ENCODE data around the gene CASK.

CASK gene

DNA sequence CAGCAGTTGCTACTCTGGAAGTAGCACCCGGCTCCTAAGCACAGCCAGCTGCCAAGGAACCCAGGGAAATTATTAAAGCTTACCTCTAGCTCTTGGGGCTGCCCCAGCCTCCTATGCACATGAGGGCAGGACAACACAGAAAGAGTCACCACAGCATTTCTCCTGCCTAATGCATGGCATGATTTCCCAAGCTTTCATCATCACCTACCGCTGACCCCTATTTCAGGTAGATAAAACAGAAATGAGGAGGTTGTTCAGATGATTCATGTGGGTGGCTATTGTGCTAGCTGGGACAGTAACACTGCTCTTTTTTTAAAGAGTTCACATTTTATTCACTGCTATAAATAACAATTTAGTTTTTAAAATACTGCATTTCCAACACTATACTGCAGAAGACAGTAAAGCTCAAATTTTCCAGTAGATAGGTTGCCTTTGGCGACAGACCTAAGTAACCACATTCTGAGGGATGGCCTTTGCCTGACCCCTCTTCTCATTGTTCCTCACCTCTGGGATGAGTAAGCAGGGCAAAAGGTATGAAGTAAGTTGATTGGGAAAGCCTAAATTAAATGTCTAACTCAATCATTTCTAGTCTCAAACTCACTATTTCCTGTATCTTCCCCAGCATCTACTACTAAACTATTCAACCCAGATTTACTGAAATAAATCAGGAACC lies 16.7 kb downstream of the CASK start:
- no peak for DNase-seq

DNA sequence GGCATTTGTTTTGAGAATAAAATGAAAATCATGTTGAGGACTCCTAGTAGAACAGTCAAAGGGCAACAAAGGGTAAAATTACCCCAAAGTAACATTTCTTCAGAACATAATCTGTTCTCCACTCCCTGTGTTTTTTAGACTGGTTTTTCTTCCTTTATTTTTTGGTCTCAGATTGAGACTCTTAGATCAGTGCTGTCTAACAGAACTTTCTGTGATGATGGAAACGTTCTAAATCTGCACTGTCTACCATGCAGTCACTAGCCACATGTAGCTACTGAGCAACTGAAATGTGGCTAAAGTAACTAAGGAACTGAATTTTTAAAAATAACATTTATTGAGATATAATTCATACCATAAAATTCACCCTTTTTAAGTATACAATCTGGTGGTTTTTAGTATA lies 19.8 kb downstream of the CASK start:
- no peak for DNase-seq

DNA sequence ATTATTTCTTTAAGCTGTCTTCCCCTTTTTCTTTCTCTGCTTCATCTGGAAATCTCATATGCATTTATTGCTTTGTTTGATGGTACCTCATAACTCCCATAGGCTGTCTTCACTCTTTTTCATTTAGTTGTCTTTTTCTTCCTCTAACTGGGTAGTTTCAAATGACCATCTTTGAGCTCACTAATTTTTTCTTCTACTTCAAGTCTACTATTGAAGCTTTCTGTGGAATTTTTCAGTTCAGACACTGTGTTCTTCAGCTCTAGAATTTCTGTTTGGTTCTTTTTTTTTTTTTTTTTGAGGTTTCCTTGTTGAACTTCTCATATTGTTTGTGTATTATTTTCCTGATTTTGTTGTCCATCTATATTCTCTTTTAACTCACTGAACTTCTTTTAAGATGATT lies 23.0 kb downstream of the CASK start:
- DNase-seq = no peak

DNA sequence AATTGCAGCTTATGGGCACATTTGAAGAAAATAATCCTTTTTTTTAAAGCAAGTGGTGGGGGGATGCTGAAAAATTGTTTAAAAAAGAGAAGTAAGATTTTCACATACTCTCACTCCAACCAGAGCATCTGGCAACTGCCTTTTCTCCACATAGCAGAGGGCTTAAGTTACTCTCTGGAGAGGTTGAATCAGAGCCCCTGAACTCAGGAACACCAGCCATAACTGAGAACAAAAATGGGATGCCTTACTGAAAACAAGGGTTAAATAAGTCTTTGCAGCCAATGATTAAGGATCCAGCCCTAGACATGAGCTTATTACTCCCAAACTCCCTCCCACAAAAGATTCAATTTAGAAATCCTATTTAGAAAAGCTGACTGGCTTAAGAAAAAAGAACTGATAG lies 27.5 kb downstream of the CASK start:
- DNase-seq = no peak

DNA sequence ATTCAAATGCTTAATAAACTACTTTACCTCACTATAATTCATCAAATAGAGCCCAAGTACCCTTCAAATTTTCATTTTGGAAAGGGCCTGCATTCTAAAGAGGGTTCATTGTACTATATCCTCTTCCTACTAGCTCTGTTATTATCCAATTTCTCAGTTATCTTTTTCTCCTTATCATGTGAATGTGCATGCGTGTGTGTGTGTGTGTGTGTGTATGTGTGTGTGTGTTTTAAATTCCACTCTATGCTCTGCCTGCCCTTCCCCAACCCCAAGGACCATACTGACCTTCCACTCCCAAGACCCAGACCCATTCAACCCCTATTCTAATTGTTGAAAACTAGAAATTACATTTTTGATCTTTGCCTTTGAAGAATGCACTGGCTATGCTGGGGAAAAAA lies 33.3 kb downstream of the CASK start:
- no peak for DNase-seq

DNA sequence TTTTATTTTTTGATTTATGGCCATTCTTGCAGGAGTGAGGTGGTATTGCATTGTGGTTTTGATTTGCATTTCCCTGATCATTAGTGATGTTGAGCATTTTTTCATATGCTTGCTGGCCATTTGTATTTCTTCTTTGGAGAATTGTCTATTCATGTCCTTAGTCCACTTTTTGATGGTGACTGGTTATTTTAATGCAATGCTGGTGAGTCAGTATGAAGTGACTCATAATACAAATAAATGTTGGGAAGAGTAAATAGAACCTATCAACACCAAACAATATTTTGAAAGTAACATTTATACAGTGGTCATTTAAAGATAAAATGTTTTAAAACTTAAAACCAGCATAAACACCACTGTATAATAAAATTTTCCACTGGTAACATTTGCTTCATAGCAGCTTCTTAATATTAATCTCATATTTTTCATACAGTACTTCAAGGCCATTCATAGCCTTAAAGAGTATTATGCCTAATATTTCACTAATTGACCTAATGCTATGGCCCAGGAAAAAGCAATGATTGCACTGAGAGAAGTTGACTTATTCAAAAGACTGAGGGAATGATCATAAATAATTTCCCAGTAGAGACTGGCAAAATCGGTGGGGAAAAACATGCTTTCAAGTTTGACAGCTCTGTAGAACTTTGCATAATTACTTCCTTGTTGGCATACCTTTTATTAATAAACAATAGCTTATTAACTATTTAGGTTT lies 33.9 kb downstream of the CASK start:
- DNase-seq = no peak

DNA sequence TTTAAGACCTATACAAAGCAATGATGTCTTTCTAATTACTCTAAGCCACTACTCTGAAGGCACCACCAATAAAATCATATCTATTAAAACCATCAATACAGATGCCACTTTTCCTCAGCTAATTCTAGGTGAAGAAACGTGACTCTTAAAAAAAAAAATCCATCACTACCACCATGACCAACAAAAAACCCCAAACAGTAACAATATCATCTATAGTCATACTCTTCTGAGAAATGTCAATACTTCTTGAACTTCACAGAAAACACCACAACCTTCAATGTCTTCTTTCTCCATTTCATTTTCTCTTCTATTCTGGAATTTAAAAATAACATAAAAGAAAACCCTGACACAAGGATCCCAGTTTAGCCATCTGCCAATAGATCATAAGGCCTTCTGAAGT lies 35.7 kb downstream of the CASK start:
- no peak for DNase-seq

DNA sequence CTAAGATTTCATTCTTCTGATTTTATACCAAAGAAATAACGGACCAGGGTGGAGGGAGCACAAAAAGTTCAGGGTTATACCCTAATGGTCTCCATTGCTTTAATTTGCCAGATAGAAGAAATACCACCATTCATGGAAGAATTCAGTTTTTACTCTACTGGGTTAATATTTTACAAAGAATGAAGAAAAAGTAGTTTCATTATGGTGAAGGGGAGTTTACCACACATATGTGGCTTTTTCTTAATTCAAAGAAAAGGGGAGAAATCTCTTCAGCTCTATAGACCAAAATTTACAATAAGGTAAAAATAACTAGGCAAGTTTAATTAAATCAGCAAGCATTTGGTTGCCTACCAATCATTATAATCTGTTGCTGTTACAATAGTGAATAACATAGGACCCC lies 37.6 kb downstream of the CASK start:
- no peak for DNase-seq

DNA sequence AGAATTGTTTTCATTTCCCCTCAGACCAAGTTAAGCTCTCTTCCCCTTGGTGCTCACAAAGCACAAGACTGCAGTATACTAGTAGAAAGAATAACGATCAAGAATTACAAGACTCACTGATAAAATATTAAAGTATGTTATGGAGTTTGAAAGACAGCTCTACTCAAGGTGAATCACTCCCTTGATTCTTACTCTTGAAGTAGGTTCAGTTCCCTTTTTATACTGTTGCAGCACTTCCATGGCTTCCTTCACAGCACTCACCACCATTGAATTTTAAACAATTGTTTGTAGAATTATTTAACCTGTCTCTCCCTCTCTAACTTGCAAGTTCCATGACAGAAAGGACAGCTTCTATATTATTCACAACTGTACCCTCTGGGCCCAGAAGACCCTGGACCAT lies 42.2 kb downstream of the CASK start:
- DNase-seq = no peak

DNA sequence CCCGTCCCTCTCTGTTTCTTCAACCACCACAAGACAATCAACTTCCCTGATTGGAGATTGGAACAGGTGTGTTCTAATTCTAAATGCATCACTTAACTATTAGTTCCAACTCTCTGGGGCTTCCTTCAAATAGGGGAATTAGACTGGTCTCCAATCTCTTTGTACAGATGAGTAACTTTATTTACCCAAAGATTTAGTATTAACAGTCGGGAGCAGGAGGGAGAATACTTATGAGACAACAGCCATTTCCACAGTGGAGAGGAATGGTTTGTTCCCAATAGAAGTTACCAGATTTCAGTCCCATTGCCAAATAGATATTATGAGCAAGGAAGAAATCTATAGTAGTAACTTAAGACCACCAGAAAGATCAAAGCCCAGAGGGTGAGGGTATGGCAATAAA lies 46.2 kb downstream of the CASK start:
- no peak for DNase-seq

DNA sequence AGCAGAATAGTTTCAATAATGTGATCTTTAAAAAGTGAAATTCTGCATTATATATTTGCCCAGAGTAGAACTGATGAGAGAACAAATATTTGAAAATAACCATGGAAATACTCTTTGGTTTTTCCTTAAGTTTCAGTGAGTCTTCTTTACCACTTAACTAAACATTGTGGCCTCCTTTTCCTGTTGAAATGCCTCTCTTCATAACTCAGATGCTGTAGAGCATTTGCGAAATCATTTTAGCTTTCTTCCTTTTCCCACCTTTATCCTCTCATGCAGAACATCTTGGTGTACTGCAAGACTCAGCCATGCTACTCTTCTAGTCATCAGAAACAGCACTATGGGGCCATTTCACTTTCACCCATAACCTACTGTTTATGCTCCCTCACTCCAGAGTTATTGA lies 48.2 kb downstream of the CASK start:
- DNase-seq = no peak

DNA sequence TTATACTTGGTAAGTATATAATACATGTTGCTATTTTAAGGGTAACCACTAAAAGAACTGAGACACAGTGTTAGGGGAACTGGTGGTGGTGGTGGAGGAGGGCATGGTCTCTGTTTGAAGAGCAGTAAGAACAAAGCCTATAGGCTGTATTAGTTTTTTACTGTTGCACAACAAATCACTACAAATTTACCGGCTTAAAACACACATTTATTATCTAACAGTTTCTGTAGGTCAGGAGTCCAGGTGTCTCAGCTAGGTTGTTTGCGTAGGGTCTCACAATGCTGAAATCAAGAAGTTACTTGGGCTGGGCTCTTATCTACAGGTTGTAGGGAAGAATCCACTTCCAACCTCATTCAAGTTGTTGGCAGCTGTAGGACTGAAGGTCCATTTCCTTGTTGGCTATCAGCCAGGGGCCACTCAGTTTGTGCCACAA lies 52.6 kb downstream of the CASK start:
- DNase-seq = no peak

DNA sequence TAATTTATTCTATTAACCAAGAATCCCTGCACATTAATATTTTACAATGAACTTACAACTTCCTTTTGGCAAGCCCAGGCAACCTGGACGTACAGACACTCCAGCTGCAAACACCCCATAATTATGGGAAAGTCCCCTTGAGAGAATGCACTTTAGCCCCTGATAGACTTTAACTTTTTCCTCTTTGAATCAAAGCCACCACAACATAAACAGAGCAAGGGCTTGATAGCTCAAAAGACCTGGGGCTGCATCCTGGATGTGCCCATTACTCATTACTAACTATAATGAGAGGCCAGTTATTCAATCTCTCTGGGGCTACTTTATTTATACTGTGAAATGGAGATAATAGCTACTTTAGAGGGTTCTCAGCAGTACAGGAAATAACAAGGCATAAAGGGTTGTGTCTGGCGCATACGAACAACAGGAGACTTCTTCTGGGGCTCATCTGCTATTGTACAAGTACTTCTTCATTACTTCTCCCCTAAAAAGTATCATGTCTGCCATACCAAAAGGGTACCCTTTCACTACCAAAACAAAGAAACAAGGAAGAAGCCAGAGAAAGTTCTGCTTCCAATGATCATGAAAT lies 54.9 kb downstream of the CASK start:
- DNase-seq = no peak

DNA sequence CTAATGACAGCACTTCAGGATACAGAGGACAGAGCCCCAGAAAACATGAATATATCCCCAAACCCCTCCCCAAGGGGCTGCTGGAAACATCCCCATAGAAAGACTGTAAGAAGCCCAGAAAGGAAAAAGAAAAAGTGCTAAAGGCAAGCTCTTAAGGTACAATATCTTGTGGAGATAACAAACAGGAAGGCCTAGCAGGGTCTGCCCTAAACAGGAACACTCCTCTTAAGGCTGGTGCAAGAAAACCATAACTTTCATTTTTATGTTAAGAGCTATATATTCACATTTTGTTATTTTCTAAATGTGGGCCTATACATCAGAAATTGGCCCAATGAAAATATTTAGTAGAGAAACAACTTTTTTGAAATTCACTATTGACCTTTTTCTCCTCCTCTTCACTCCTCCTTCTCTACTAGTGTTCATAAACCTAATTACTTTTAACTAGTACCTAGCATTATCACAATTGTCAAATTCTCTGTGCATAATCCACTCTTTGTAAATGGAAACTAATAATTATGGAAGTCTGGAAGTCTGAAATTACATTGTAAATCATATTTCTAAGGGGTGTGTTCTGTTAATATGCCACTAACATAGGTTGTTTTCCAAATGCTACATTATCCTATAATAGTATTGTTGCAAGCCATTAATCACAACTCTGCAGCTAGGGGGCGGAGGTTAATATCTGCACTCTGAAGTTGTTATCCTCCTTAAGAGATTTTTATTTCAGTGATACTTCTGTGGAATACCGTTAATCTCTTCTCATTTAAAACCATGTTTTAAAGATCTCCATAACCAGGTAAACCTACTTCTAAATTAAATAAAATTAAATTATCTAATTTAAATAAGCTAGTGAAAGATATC lies 59.8 kb downstream of the CASK start:
- no peak for DNase-seq

DNA sequence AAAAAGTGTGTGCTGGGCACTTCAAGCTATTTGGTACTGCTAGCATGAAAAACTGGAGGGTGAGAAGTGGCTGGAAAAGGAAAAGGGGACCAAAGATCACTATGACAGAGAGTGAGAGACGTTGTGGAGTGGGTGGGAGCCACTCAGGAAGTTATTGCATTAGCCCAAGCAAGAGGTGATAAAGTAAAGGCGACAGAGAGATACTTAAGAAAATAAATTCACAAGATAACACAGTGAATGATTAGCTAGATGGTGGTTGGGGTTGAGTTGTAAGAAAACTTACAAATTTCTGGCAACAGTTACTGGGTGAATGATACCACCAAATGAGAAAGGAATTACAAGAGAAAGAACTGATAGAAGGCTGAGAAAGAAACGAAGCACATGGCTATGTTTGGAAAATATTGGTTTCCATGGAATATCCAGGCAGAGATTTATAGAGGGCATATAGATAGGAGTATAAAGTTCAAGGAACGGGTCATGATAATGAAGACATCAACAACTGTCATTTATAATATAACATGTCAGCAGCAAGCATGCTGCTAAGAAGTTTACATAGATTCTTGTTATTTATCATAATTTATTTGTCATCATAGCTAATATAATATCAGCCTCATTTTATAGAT lies 60.7 kb downstream of the CASK start:
- DNase-seq = no peak

DNA sequence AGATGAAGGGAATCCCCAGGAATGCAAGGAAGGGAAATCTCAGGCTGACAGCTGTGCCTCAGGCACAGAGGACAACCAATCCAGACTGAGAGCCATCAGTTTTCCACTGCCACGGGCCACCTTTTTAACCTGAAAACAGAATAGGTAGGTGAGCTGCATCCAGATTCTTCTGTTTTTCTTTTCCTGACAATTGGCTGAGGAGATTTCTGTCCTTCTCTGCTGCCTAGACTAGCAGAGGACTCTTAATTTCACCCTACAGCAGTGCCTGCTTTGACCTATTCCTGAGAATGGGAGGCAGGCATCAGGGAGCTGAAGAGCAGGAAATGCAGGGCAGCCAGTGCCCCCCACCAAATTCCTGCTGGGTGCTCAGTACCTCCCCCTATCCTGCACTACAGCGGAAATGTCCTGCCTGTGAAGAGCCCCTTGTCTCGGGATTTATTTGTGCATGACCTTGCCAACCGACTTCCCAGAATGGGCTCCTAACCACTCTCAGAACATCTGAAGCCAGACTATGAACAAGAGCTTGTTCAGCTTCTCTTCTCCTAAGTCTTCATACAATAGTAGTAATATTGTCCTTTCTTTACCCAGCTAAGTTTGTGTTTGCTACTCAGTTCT lies 65.1 kb downstream of the CASK start:
- no peak for DNase-seq

DNA sequence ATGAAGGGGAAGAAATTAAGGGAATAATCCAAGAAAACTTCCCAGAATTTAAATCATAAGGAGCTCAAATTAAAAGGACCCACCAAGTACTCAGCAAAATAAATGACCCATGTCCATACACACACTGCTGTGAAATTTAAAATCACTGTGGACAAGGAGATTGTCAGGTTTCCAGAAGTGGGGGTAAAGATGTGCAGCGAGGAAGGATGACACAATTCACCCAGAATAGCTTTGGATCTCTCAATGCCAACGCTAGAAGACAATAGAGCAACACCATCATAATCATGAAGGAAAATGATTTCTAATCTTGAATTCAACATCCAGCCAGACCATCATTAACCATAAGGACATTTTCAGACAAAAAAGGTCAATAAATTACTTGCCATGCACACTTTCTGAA lies 65.7 kb downstream of the CASK start:
- no peak for DNase-seq

DNA sequence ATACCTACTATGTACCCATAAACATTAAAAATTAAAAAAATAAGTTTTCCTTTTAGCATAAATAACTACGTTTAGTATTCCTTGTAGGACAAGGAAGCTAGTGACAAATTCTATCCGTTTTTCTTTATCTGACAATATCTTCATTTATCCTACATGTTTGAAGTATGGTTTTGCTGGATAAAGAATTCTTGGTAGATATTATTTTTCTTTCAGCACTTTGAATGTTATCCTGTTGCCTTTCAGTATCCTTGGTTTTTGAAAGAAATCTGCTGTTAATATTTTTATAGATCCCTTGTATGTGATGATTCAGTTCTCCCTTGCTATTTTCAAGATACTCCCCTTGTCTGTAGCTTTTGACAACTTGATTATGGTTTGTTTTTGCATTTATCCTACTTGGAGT lies 76.6 kb downstream of the CASK start:
- DNase-seq = no peak

DNA sequence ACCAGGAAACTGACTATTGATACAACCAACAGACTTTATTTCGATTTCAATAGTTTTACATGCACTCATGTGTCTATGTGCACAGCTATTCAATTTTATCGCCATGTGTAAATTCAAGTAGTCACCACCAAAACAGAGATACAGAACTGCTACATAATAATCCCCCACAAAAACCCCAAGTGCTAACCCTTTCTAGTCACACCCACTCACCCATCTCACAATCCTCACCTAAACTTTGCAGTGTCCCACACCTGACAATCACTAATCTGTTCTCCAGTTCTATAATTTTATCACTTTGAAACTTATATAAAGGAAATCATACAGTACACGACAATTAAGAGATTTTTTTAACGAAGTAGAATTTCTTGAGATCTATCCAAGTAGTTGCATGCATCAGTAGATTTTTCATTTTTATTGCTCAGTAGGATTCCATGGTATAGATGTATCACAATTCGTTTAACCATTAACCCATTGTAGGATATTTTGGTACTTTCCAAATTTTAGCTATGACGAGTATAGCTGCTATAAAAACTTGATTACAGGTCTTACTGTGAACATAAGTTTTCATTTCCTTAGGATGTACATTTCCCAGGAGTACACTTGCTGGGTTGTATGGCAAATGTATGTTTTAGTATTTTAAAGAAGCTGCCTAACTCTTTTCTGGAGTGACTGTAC lies 85.9 kb downstream of the CASK start:
- no peak for DNase-seq

DNA sequence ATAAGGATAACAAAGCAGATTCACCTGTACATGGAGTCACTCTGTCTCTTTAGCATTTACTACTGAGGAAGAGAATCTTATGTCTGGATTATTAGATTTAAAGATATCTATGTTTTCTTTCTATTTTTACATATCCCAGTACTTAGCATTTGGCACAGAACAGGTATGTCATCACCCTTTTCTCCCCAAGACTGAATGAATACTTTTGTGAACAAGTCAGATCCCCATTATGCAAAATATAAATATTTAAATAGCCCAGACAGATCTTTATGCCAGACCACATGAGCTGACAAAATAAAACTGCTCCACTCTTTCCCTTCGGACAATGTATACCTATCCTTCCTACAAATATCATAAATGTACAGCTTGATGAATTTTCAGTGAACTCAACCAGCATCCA lies 94.5 kb downstream of the CASK start:
- no peak for DNase-seq

DNA sequence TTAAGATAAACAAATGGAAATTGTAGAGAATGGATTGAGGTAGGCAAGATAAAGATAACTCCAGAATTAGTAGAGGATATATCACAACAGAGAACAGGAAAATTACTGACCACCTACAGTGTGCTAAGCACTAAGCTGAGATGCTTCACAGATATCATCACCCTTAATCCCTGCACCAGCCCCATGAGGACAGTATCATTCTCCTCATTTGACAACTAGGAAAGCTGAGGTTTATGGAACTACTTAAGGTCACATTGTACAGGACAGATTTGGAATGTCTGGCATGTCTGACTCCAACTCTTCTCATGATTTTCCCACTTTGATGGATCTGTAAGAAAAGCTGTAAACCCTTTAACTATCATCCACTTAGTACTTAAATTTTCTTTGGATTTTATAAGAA lies 95.5 kb downstream of the CASK start:
- DNase-seq = no peak

DNA sequence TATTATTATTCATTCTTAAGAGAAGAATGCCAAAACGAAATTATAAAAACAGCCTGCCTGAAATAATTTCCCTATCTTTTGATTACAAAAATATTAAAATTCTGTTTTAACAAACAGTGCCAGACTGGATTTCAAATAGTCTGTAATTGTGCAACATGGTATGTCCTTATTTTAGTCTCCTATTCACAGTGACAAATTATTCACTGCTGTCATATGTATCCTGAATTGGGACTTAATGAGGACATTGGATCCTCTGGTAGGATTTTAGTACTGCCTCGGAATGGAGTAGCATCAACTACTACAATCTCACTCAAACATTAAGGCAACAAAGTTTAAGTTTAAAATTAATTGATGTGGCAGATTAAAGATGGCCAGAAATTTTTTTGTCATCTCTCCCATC lies 97.6 kb downstream of the CASK start:
- DNase-seq = no peak
